K562 (cell line): ENCODE measurements around the gene POLD4. TPM values are rescaled to one million over a fixed set of nuclear protein-coding genes. Genes with fewer than 3 reads are reported as not detected.

Experiments
- ATAC-seq: fragments of 200-7000 bp; cut with Tn5 transposase; 3 replicates; pipeline ENCODE4 v1.9.1; 2020; ENCODE audit warnings: moderate library complexity
- BruUV-seq: library from RNA; stranded (reverse); fragments of 400-500 nt; replicated peaks from 2 replicates; lab custom pipeline; 2021; lab: Mats Ljungman, UMichigan
- CTCF ChIA-PET: fragments of 300-600 bp; formaldehyde crosslinking; extraction: SDS; loops from one replicate; lab custom pipeline; 2021; ENCODE audit warnings: low intra/inter-chr PET ratio; lab: Yijun Ruan, JAX
- POLR2A ChIA-PET: fragments of 300-600, 350-650 bp; sonication (Branson Sonifier 250); formaldehyde crosslinking; extraction: SDS; loops from one replicate; lab custom pipeline; 2021; ENCODE audit warnings: antibody characterized with exemption, inconsistent platforms; lab: Yijun Ruan, JAX
- DNase-seq, 4 experiments: peaks; one replicate each; pipeline versions ENCODE4 v3.0.0 to v3.0.0-alpha.2; 2011 to 2018; ENCODE audit warnings: low spot score in 3 of 4, mixed read lengths in 3 of 4; ENCODE audit errors: extremely low read depth in 1 of 4
- FAIRE-seq: peaks from 2 replicates; lab custom pipeline; 2011; peaks lifted over from hg19 to GRCh38; lab: Jason Lieb, UNC
- H2AFZ ChIP-seq: 2 replicates; pipeline ENCODE4 v1.6.0; 2011; ENCODE audit warnings: low read depth, low read length, control low read depth, inconsistent platforms
- H3K27ac ChIP-seq: fragments of 200-600 bp; 3 replicates; pipeline ENCODE4 v1.8.0; 2011; ENCODE audit warnings: low read depth, mild to moderate bottlenecking, control low read depth, inconsistent platforms, low read length, moderate library complexity, mixed read lengths; ENCODE audit errors: extremely low read depth
- H3K27me3 ChIP-seq, 2 experiments: fragments of 300-600 bp in 1 of 2; 2 replicates in 1 of 2; 3 replicates in 1 of 2; pipeline versions ENCODE4 v1.6.0 to v1.8.0; 2011; ENCODE audit warnings: inconsistent platforms in 2 of 2, low read length in 2 of 2, mild to moderate bottlenecking in 1 of 2, mixed read lengths in 1 of 2, moderate library complexity in 1 of 2; ENCODE audit not compliant: control insufficient read depth in 2 of 2, insufficient read depth in 2 of 2
- H3K36me3 ChIP-seq: fragments of 300-600 bp; 3 replicates; pipeline ENCODE4 v1.8.0; 2011; ENCODE audit warnings: mild to moderate bottlenecking, low read length, inconsistent platforms; ENCODE audit not compliant: control insufficient read depth, insufficient read depth
- H3K4me1 ChIP-seq, 2 experiments: fragments of 200-600 bp in 1 of 2; replicated peaks in 1 of 2; 2 replicates in 1 of 2; 3 replicates in 1 of 2; pipeline versions ENCODE4 v1.5.1 to v1.8.0; 2011; ENCODE audit warnings: inconsistent platforms in 2 of 2, low read length in 2 of 2, mild to moderate bottlenecking in 1 of 2, mixed read lengths in 1 of 2, moderate library complexity in 1 of 2; ENCODE audit not compliant: control insufficient read depth in 2 of 2, insufficient read depth in 2 of 2
- H3K4me2 ChIP-seq: 2 replicates; pipeline ENCODE4 v1.6.1; 2011; ENCODE audit warnings: low read length, control low read depth, inconsistent platforms, mixed read lengths; ENCODE audit not compliant: insufficient read depth
- H3K4me3 ChIP-seq: fragments of 200-600 bp; sonication (generic), shearing (Covaris generic); 2 replicates; pipeline ENCODE4 v1.5.1; 2016; ENCODE audit warnings: control low read depth, inconsistent platforms
- H3K79me2 ChIP-seq: fragments of 200-600 bp; 3 replicates; pipeline ENCODE4 v1.8.0; 2011; ENCODE audit warnings: low read length, inconsistent platforms; ENCODE audit not compliant: control insufficient read depth, insufficient read depth
- H3K9ac ChIP-seq, 2 experiments: 2 replicates each; pipeline versions ENCODE4 v1.6.0 to v1.6.1; 2011; ENCODE audit warnings: low read depth in 2 of 2, low read length in 2 of 2, control low read depth in 1 of 2, inconsistent platforms in 1 of 2, mild to moderate bottlenecking in 1 of 2, mixed read lengths in 1 of 2; ENCODE audit not compliant: insufficient read depth in 1 of 2
- H3K9me1 ChIP-seq: one replicate; pipeline ENCODE4 v1.6.0; 2011; ENCODE audit warnings: inconsistent platforms, mild to moderate bottlenecking, low read length, moderate library complexity; ENCODE audit not compliant: control insufficient read depth, insufficient read depth
- H3K9me3 ChIP-seq: replicated peaks from 2 replicates; pipeline ENCODE4 v1.5.1; 2011; ENCODE audit warnings: low read depth, low read length, inconsistent platforms; ENCODE audit not compliant: control insufficient read depth, insufficient read depth
- H4K20me1 ChIP-seq: replicated peaks from 2 replicates; pipeline ENCODE4 v1.6.1; 2011; ENCODE audit warnings: low read length, inconsistent platforms, mixed read lengths; ENCODE audit not compliant: control insufficient read depth, insufficient read depth
- DIDO1 ChIP-seq: fragments of 450-650 bp; IDR thresholded peaks from 2 replicates; pipeline ENCODE4 v1.6.1; 2016; ENCODE audit warnings: low read depth, missing biosample characterization, missing genetic modification characterization
- GATAD2A ChIP-seq: fragments of 450-650 bp; IDR thresholded peaks from 2 replicates; pipeline ENCODE4 v1.6.1; 2017
- HNRNPLL ChIP-seq: fragments of 200-400 bp; formaldehyde crosslinking; IDR thresholded peaks from 2 replicates; pipeline ENCODE4 v1.6.1; 2017; ENCODE audit warnings: low read length, low read depth, mild to moderate bottlenecking; ENCODE audit not compliant: poor library complexity, severe bottlenecking
- MAX ChIP-seq: sonication (generic); formaldehyde crosslinking; IDR thresholded peaks from 2 replicates; pipeline ENCODE4 v1.9.0; 2022; ENCODE audit warnings: mild to moderate bottlenecking, missing genetic modification reagents
- MYNN ChIP-seq, 2 experiments: sonication (generic); formaldehyde crosslinking in 1 of 2; IDR thresholded peaks; 2 replicates each; pipeline versions ENCODE4 v1.5.0 to v1.6.1; 2016 to 2020; ENCODE audit warnings: antibody characterized with exemption in 1 of 2, missing genetic modification reagents in 1 of 2
- SOX6 ChIP-seq: fragments of 450-650 bp; IDR thresholded peaks from 2 replicates; pipeline ENCODE4 v1.6.1; 2014; ENCODE audit warnings: mild to moderate bottlenecking
- ZBTB33 ChIP-seq: sonication (generic); formaldehyde crosslinking; IDR thresholded peaks from 2 replicates; pipeline ENCODE4 v1.8.1; 2023; ENCODE audit warnings: mild to moderate bottlenecking, missing genetic modification reagents
- ZNF143 ChIP-seq: sonication (generic); formaldehyde crosslinking; IDR thresholded peaks from 2 replicates; pipeline ENCODE4 v1.9.0; 2022; ENCODE audit warnings: mild to moderate bottlenecking, missing genetic modification reagents
- WGBS: fragments of 100-300 bp; shearing (Covaris generic); methylation state at CpG from one replicate; pipeline ENCODE4 v1.1.6; 2016; ENCODE audit warnings: low coverage, mixed read lengths; ENCODE audit not compliant: insufficient coverage; ENCODE audit errors: missing lambda C conversion rate; 5-methylcytosine and 5-hydroxymethylcytosine counted together
- in situ Hi-C: fragments of 300-500 bp; cut with MboI; formaldehyde crosslinking; loops from 4 replicates; pipeline ENCODE4 v1.15.0; 2018; ENCODE audit warnings: inconsistent platforms, mixed read lengths
- intact Hi-C: fragments of 100-400 bp; cut with micrococcal nuclease; formaldehyde crosslinking; loops from 2 replicates; pipeline ENCODE4 v1.14.2; 2022
- polyA plus RNA-seq, 8 experiments: library from polyadenylated mRNA; depleted of rRNA in 4 of 8; stranded (reverse) in 5 of 8; unstranded in 3 of 8; fragments of >200 nt; fragmentation: Nextera tagmentation in 2 of 8; fragmentation: Illumina TruSeq in 1 of 8; extraction: Ambion mirVana in 2 of 8; extraction: Trizol in 1 of 8; gene quantifications; 2 replicates each; pipeline versions ENCODE4 v1.2.1 to v1.2.3, GENCODE V29; 2011 to 2014; ENCODE audit warnings: inconsistent platforms in 1 of 8, missing spikeins in 1 of 8
- total RNA-seq, 7 experiments: library from RNA; depleted of rRNA in 6 of 7; stranded (reverse); fragments of >200 nt in 6 of 7; fragmentation: Illumina TruSeq in 2 of 7; extraction: Trizol in 2 of 7; gene quantifications; 2 replicates each; pipeline versions ENCODE4 v1.2.1 to v1.2.3, GENCODE V29; 2011 to 2021; ENCODE audit warnings: low replicate concordance in 1 of 7
- TF ChIP-seq, protein P1 (sequence below): fragments of 450-650 bp; formaldehyde crosslinking; IDR thresholded peaks from 2 replicates; pipeline ENCODE4 v1.4.0; 2020; ENCODE audit warnings: mild to moderate bottlenecking, moderate library complexity
- TF ChIP-seq, protein P2 (sequence below), 2 experiments: fragments of 450-650 bp; IDR thresholded peaks; 2 replicates each; pipeline ENCODE4 v1.6.1; 2016
- TF ChIP-seq, protein P3 (sequence below): sonication (generic); formaldehyde crosslinking; IDR thresholded peaks from 2 replicates; pipeline ENCODE4 v1.8.1; 2023; ENCODE audit warnings: mild to moderate bottlenecking, missing genetic modification reagents

The POLD4 gene
- total and polyA plus RNA-seq, 9 of the 15 experiments (the other 6 are each of a cell fraction or from before 2014, with no cell fraction given), result 5.8 to 64.5 (median 18.3) TPM

- TF ChIP-seq, protein P1, sequence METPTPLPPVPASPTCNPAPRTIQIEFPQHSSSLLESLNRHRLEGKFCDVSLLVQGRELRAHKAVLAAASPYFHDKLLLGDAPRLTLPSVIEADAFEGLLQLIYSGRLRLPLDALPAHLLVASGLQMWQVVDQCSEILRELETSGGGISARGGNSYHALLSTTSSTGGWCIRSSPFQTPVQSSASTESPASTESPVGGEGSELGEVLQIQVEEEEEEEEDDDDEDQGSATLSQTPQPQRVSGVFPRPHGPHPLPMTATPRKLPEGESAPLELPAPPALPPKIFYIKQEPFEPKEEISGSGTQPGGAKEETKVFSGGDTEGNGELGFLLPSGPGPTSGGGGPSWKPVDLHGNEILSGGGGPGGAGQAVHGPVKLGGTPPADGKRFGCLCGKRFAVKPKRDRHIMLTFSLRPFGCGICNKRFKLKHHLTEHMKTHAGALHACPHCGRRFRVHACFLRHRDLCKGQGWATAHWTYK (CRISPR knock-in tag), result peak; percentile 27; the same call in 1 of the 2 replicates
- peak; percentile 82 for TF ChIP-seq SOX6
- TF ChIP-seq, protein P2, sequence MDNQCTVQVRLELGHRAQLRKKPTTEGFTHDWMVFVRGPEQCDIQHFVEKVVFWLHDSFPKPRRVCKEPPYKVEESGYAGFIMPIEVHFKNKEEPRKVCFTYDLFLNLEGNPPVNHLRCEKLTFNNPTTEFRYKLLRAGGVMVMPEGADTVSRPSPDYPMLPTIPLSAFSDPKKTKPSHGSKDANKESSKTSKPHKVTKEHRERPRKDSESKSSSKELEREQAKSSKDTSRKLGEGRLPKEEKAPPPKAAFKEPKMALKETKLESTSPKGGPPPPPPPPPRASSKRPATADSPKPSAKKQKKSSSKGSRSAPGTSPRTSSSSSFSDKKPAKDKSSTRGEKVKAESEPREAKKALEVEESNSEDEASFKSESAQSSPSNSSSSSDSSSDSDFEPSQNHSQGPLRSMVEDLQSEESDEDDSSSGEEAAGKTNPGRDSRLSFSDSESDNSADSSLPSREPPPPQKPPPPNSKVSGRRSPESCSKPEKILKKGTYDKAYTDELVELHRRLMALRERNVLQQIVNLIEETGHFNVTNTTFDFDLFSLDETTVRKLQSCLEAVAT (IDR thresholded peaks at IDR 0.05), result no peak
- peak; percentile 86 for TF ChIP-seq MYNN (IDR thresholded peaks at IDR 0.05)
- no peak for TF ChIP-seq MYNN (CRISPR knock-in tag; IDR thresholded peaks at IDR 0.05)
- peak; percentile 93 for TF ChIP-seq GATAD2A
These were observed 40.9 kb downstream of the POLD4 start (continued) for GRCh38 chr11:67312187-67313021.

GRCh38 chr11:67311556-67312082, 41.7 kb downstream of the POLD4 start:
- Histone ChIP-seq H3K4me2 (peak overlapping the region; percentile 76), H3K27me3 (no peaks in the 10 kb centered on the region), H3K4me3 (no peak overlapping the region), H3K9me3 (no peaks in the 10 kb centered on the region), H3K9ac (peak overlapping the region in 1 of 2 experiments; percentile 83; a peak in 2 of 4 replicates), H3K27ac (peak overlapping the region; percentile 67), H3K36me3 (no peaks in the 10 kb centered on the region), H3K9me1 (no peaks in the 10 kb centered on the region), H2AFZ (peak overlapping the region; percentile 58), H4K20me1 (no peaks in the 10 kb centered on the region), H3K79me2 (no peaks in the 10 kb centered on the region), H3K4me1 (peaks cover 37 to 62% of the 10 kb centered on the region in 2 experiments)
- CTCF ChIA-PET, result no interaction called here
- DNase-seq, result peak in 3 of 4 experiments; percentile 48 to 54 (median 50)
- intact Hi-C loops (loop anchor here (1.0 kb wide), 1 partner anchor 34 kb away; no protein-coding TSS in a partner anchor), in situ Hi-C loops (loop anchor here (5.0 kb wide), 1 partner anchor 34 kb away; no protein-coding TSS in a partner anchor)
- 58% methylated on average over 12 of the region's 15 CpGs for WGBS
- POLR2A ChIA-PET, result interaction anchor here (1.0 to 1.7 kb wide), 3 partner anchors 11 to 41 kb away, joined by 3 to 7 read pairs (median 3); partner anchors contain the start of gene ANKRD13D
- ATAC-seq, result peak; percentile 43
- FAIRE-seq, result no peak
- BruUV-seq, result no TSS peak
- no peak for TF ChIP-seq DIDO1
- no peak for TF ChIP-seq HNRNPLL
- TF ChIP-seq ZNF143 (CRISPR knock-in tag), result no peak
- 0 out of 2 replicates have a peak, but pooled peaks have one; percentile 16 for TF ChIP-seq ZBTB33
- TF ChIP-seq MAX, result 0 out of 2 replicates have a peak, but pooled peaks have one; percentile 25
- TF ChIP-seq, protein P3, sequence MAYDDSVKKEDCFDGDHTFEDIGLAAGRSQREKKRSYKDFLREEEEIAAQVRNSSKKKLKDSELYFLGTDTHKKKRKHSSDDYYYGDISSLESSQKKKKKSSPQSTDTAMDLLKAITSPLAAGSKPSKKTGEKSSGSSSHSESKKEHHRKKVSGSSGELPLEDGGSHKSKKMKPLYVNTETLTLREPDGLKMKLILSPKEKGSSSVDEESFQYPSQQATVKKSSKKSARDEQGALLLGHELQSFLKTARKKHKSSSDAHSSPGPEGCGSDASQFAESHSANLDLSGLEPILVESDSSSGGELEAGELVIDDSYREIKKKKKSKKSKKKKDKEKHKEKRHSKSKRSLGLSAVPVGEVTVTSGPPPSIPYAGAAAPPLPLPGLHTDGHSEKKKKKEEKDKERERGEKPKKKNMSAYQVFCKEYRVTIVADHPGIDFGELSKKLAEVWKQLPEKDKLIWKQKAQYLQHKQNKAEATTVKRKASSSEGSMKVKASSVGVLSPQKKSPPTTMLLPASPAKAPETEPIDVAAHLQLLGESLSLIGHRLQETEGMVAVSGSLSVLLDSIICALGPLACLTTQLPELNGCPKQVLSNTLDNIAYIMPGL (CRISPR knock-in tag), result no peak
